ENCODE measurements around the gene ZNF70. TPM values are rescaled to one million over a fixed set of nuclear protein-coding genes. Genes with fewer than 3 reads are reported as not detected.
A peak's percentile ranks its signal among the peaks of the same experiment; 100 is the strongest.

Gene ZNF70
- 4.0 TPM for total RNA-seq
- long read RNA-seq, full-length matches to known transcripts = 1 of 2 reads
- long read RNA-seq, partial matches to known transcripts = 0 of 2 reads
- long read RNA-seq, other reads (novel, unspliced or antisense) = 1 of 2 reads

- peak; percentile 86 for DNase-seq
- Histone ChIP-seq H3K4me1 (peaks cover 21% of the 10 kb centered on the region), H3K27ac (replicated peaks) (peak within 1 kb of the TSS; percentile 91), H3K36me3 (no peaks in the 10 kb centered on the region), H3K4me3 (peak within 1 kb of the TSS; percentile 83), H3K27me3 (ENCODE audit: low read depth) (no peaks in the 10 kb centered on the region), H3K9me3 (replicated peaks) (no peaks in the 10 kb centered on the region)
- intact Hi-C loops (cut with micrococcal nuclease) = no loop called here
- TF ChIP-seq CTCF (IDR thresholded peaks at IDR 0.05; ENCODE audit: borderline replicate concordance) = peak; percentile 44
Measured at GRCh38 chr22:23750714-23751440, at the start of gene ZNF70. ZNF70 (minus strand) TSS chr22:23751112; CDS start chr22:23745140, 5,972 bp downstream.

GRCh38 chr22:23796461-23796860, 45.5 kb upstream of the ZNF70 start:
- Histone ChIP-seq H3K4me3 (no peak overlapping the region), H3K27ac (replicated peaks) (no peak overlapping the region), H3K36me3 (peaks cover 86% of the 10 kb centered on the region), H3K4me1 (peaks cover 9% of the 10 kb centered on the region), H3K27me3 (ENCODE audit: low read depth) (no peaks in the 10 kb centered on the region), H3K9me3 (replicated peaks) (no peaks in the 10 kb centered on the region)
- no peak for TF ChIP-seq CTCF (IDR thresholded peaks at IDR 0.05; ENCODE audit: borderline replicate concordance)
- no peak for DNase-seq
- intact Hi-C loops (cut with micrococcal nuclease) = no loop called here

GRCh38 chr22:23793326-23793725, 42.4 kb upstream of the ZNF70 start:
- TF ChIP-seq CTCF (IDR thresholded peaks at IDR 0.05; ENCODE audit: borderline replicate concordance) = no peak
- H3K27ac ChIP-seq (replicated peaks) = no peak overlapping the region
- peaks cover 57% of the 10 kb centered on the region for H3K36me3 ChIP-seq
- no peak for DNase-seq
- H3K9me3 ChIP-seq (replicated peaks) = no peaks in the 10 kb centered on the region
- intact Hi-C loops (cut with micrococcal nuclease) = no loop called here
- H3K4me1 ChIP-seq = peaks cover 41% of the 10 kb centered on the region
- no peak overlapping the region for H3K4me3 ChIP-seq
- H3K27me3 ChIP-seq (ENCODE audit: low read depth) = no peaks in the 10 kb centered on the region

- no peak for DNase-seq
Measured at GRCh38 chr22:23791738-23792645, 41.1 kb upstream of the ZNF70 start.

More at GRCh38 chr22:23791738-23792645, 41.1 kb upstream of the ZNF70 start:
- H3K4me1 ChIP-seq = peaks cover 53% of the 10 kb centered on the region
- peaks cover 49% of the 10 kb centered on the region for H3K36me3 ChIP-seq
- no peaks in the 10 kb centered on the region for H3K9me3 ChIP-seq (replicated peaks)
- intact Hi-C loops (cut with micrococcal nuclease) = no loop called here
- no peak for TF ChIP-seq CTCF (IDR thresholded peaks at IDR 0.05; ENCODE audit: borderline replicate concordance)
- no peaks in the 10 kb centered on the region for H3K27me3 ChIP-seq (ENCODE audit: low read depth)
- H3K27ac ChIP-seq (replicated peaks) = no peak overlapping the region
- H3K4me3 ChIP-seq = no peak overlapping the region
